GM13976 (cell line): ENCODE measurements around the gene RSRC1.

Experiments used
- DNase-seq: peaks from one replicate; pipeline ENCODE4 v3.0.0; 2012; ENCODE audit warnings: low spot score
- CTCF ChIP-seq: IDR thresholded peaks from 2 replicates; pipeline ENCODE4 v1.5.1; 2012; ENCODE audit warnings: borderline replicate concordance, mild to moderate bottlenecking; ENCODE audit not compliant: insufficient read depth; ENCODE audit errors: extremely low read depth, missing control alignments, control extremely low read depth
- in situ Hi-C: fragments of 300-500 bp; cut with MboI; formaldehyde crosslinking; loops from one replicate; pipeline ENCODE4 v1.12.0; 2022; ENCODE audit warnings: low sequenced_read_pairs, mixed read lengths, inconsistent platforms; ENCODE audit not compliant: unreplicated experiment

RSRC1 gene

GRCh38 chr3:158559504-158559903 is 449.6 kb downstream of the RSRC1 start:
- in situ Hi-C loops: no loop called here

GRCh38 chr3:158560979-158561378 is 451.1 kb downstream of the RSRC1 start:
- no peak for DNase-seq
- no peak for TF ChIP-seq CTCF
- in situ Hi-C loops: no loop called here

More at GRCh38 chr3:158559504-158559903, 449.6 kb downstream of the RSRC1 start:
- no peak for TF ChIP-seq CTCF
- DNase-seq: no peak

GRCh38 chr3:158562674-158563073 is 452.8 kb downstream of the RSRC1 start:
- no peak for TF ChIP-seq CTCF
- DNase-seq: no peak
- in situ Hi-C loops: no loop called here

- no peak for DNase-seq
- in situ Hi-C loops: no loop called here
- no peak for TF ChIP-seq CTCF
Observed at GRCh38 chr3:158563076-158563475, 453.2 kb downstream of the RSRC1 start.

- TF ChIP-seq CTCF: no peak
- no peak for DNase-seq
- in situ Hi-C loops: no loop called here
Observed at GRCh38 chr3:158565076-158565475, 455.2 kb downstream of the RSRC1 start.

- in situ Hi-C loops: no loop called here
- TF ChIP-seq CTCF: no peak
- no peak for DNase-seq
Observed at GRCh38 chr3:158568784-158569183, 458.9 kb downstream of the RSRC1 start.

- TF ChIP-seq CTCF: no peak
- no peak for DNase-seq
- in situ Hi-C loops: no loop called here
Observed at GRCh38 chr3:158569794-158570193, 459.9 kb downstream of the RSRC1 start.
